Stomach (tissue), 4 donors: ENCODE data around the gene PRSS53.

Experiments
- CTCF ChIP-seq, 7 experiments: fragments of 450-650 bp in 4 of 7; fragments of 200-600 bp in 3 of 7; sonication (generic) in 3 of 7; IDR thresholded peaks; one replicate each; pipeline ENCODE4 v1.5.1; 2016 to 2019; ENCODE audit warnings: antibody characterized with exemption in 7 of 7, control low read depth in 2 of 7, mild to moderate bottlenecking in 1 of 7
- POLR2A ChIP-seq, 4 donors: fragments of 450-650 bp; IDR thresholded peaks; one replicate each; pipeline ENCODE4 v1.6.1; 2016; ENCODE audit warnings: antibody characterized with exemption in 4 of 4, control low read depth in 2 of 4, mild to moderate bottlenecking in 1 of 4, moderate library complexity in 1 of 4
- POLR2AphosphoS5 ChIP-seq, 3 donors: sonication (generic); formaldehyde crosslinking; IDR thresholded peaks; one replicate each; pipeline ENCODE4 v1.6.1; 2016; ENCODE audit warnings: antibody characterized with exemption in 3 of 3

DNA sequence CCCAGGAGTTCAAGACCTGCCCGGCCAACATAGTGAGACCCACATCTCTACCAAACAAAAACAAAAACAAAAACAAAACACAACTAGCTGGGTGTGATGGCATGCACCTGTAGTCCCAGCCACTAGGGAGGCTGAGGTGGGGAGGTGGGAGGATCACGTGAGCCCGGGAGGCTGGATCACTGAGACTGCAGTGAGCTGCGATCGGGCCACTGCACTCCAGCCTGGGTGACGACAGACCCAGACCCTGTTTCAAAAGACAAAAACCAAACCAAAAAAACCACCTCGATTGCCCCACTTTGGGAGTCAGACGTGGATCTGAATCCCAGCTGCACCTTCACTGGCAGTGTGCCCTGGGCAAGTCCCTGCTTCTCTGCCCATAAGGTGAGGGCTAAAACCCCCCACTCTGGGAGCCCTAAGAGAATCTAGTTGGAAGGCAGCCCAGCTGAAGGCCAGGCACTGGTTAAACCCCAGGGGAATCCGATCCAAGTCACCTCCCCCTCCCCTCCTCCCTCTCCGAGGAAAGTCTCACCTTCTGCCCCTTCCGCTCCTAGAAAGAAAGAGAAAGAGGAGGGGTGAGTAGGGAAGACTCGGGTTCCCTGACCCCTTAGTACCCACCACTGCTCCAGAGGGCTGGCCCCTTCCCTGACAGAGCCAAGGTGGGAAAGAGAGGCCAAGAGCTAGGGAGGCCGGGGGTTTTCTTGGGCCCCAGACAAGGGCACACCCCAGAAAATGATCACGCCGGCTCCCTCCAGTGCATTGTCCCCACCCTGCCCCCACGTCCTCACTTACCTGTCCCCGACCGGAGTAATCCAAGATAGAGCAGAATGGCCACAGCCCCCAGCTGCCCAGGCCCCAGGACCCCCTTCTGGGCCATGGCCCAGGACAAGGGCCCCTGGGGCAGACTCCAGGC, 46.1 kb upstream of the PRSS53 start:
- TF ChIP-seq POLR2A (IDR thresholded peaks at IDR 0.05) (peak in 2 of 4 donors; percentile 25 to 50), CTCF (IDR thresholded peaks at IDR 0.05) (peak in 2 of 7 experiments; percentile 39 to 58), POLR2AphosphoS5 (IDR thresholded peaks at IDR 0.05) (peak in 2 of 3 donors; percentile 67 to 85)
